Fibroblast of lung (primary cell): ENCODE results near the gene SCMH1.

Source experiments
- CTCF ChIP-seq, 2 donors: IDR thresholded peaks in 1 of 2; conservative IDR thresholded peaks in 1 of 2; 1 replicate in 1 of 2; 2 replicates in 1 of 2; pipeline ENCODE4 v1.5.1; 2011 to 2012; ENCODE audit warnings: low read length in 2 of 2, control low read depth in 1 of 2, inconsistent platforms in 1 of 2, low read depth in 1 of 2, mild to moderate bottlenecking in 1 of 2
- EZH2 ChIP-seq: IDR thresholded peaks from 2 replicates; pipeline ENCODE4 v1.5.1; 2012; ENCODE audit warnings: low read length, control low read depth, mild to moderate bottlenecking; ENCODE audit errors: missing control alignments

DNA sequence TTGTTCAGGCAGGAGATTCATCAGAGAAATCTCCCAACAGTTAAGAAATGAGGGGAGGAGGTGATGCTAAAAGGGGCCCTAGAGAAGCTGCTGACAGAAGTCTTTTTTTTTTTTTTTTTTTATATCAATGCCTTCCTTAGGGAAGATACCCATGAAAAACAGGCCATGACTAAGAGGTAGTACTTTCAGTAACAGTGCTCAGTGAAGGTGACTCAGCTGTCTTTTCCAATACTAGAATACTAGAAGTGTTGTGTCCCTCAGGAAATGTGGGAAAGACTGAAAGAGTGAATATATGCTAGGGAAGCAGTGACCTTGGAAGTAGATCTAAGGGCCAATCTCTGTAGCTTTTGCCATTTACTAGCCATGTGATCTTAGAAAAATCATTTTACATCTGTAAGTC lies 168.1 kb downstream of the SCMH1 start:
- no peak for TF ChIP-seq EZH2
- no peak for TF ChIP-seq CTCF (conservative IDR thresholded peaks at IDR 0.05 in 1 of 2, IDR thresholded peaks at IDR 0.05 in 1 of 2; ENCODE audit: low read depth in 1 of 2, low read length in 2 of 2)
